BJ (cell line): ENCODE results near the gene UBR3. TPM values are rescaled to one million over a fixed set of nuclear protein-coding genes. Genes with fewer than 3 reads are reported as not detected.
"Not testable (repeated sequence)": the region's sequence is repeated elsewhere in the genome, so short reads cannot be mapped to it uniquely, and the experiment has no call there.

Experiments used
- CTCF ChIA-PET: fragments of 350-600 bp; formaldehyde crosslinking; extraction: SDS; loops from one replicate; lab custom pipeline; 2021; ENCODE audit warnings: antibody characterized with exemption, inconsistent platforms; lab: Yijun Ruan, JAX
- POLR2A ChIA-PET: fragments of 300-600 bp; sonication (Branson Sonifier 250); formaldehyde crosslinking; extraction: SDS; loops from one replicate; lab custom pipeline; 2021; ENCODE audit warnings: antibody characterized with exemption; lab: Charles Lee
- DNase-seq: peaks from one replicate; pipeline ENCODE4 v3.0.0-alpha.2; 2011; ENCODE audit warnings: low read depth
- H3K27me3 ChIP-seq: 2 replicates; pipeline ENCODE4 v1.6.0; 2011; ENCODE audit warnings: low read length; ENCODE audit not compliant: control insufficient read depth, insufficient read depth
- H3K36me3 ChIP-seq: 2 replicates; pipeline ENCODE4 v1.5.1; 2011; ENCODE audit warnings: low read length; ENCODE audit not compliant: control insufficient read depth, insufficient read depth
- H3K4me3 ChIP-seq: 2 replicates; pipeline ENCODE4 v1.5.1; 2011; ENCODE audit warnings: low read depth, mild to moderate bottlenecking, control low read depth, low read length
- polyA plus RNA-seq: library from polyadenylated mRNA; depleted of rRNA; stranded (reverse); fragments of >200 nt; gene quantifications from 2 replicates; pipeline ENCODE4 v1.2.3, GENCODE V29; 2011
- TF ChIP-seq, protein P1 (sequence below): IDR thresholded peaks from 2 replicates; pipeline ENCODE4 v1.5.1; 2011; ENCODE audit warnings: low read depth, mild to moderate bottlenecking, control low read depth, inconsistent platforms, low read length, moderate library complexity; ENCODE audit not compliant: insufficient read depth

UBR3 gene
- polyA plus RNA-seq, 1 experiment = 7.5 TPM

DNA sequence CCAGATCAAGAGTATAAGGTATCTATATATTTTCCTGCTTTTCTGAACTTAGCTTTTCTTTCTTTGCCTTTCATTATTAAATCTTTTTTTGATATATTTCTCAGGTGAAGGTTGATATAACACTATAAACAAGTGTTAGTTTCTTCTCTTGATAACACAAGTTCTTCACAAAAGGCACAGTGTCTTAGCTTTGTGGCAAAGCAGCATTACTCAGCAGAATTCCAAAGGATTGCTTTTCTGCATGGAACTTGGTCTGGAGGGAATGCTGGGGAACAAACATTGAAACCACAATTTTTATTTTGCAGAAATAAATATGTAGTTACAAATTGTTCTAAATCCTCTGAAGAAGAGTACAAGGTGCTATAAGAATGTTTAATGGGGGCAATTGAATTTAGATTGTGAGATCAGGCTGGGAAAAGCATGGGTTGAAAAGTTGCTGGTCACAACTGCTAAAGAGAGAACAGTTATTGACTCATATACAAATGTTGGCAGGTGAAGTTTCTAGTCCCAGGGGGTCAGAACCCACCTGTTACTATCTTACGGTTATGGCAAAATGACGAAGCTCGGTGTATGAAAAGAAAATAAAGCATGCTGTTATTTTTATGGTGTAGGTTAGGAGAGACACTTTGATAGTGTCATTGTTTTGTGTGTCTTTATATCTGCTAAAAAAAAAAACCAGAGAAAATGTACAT is 68.2 kb downstream of the UBR3 start:
- POLR2A ChIA-PET = interaction anchor here (0.6 kb wide), 1 partner anchor 329 kb away, joined by 4 read pairs; no protein-coding TSS in a partner anchor
- no peaks in the 10 kb centered on the region for H3K36me3 ChIP-seq

DNA sequence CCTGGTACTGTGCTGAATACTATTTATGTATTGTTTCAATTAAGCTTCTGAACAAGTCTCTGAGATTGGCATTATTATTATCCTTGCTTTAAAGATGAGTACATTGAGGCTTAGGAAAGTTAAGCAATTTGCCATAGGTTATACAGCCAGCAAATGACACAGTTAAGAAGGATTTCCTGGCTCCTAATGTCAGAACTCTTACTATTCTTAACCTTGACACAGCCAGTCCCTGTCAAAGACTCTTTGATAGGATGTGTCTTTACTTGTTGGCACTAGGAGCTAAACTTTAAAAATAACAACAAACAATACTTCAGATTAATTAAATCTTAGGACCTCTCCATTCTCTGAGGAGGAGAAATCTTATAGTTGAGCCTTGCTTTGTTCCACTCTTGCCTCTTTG is 70.6 kb downstream of the UBR3 start:
- TF ChIP-seq, protein P1, sequence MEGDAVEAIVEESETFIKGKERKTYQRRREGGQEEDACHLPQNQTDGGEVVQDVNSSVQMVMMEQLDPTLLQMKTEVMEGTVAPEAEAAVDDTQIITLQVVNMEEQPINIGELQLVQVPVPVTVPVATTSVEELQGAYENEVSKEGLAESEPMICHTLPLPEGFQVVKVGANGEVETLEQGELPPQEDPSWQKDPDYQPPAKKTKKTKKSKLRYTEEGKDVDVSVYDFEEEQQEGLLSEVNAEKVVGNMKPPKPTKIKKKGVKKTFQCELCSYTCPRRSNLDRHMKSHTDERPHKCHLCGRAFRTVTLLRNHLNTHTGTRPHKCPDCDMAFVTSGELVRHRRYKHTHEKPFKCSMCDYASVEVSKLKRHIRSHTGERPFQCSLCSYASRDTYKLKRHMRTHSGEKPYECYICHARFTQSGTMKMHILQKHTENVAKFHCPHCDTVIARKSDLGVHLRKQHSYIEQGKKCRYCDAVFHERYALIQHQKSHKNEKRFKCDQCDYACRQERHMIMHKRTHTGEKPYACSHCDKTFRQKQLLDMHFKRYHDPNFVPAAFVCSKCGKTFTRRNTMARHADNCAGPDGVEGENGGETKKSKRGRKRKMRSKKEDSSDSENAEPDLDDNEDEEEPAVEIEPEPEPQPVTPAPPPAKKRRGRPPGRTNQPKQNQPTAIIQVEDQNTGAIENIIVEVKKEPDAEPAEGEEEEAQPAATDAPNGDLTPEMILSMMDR = no peak
- CTCF ChIA-PET = interaction anchor here (0.6 to 0.8 kb wide), 3 partner anchors 9 to 1909 kb away, joined by 3 to 5 read pairs (median 4); partner anchors contain the start of gene METTL5
- Histone ChIP-seq H3K27me3 (no peaks in the 10 kb centered on the region), H3K36me3 (no peaks in the 10 kb centered on the region), H3K4me3 (no peak overlapping the region)
- POLR2A ChIA-PET = no interaction called here
- no peak for DNase-seq

More for the DNA sequence above, 68.2 kb downstream of the UBR3 start:
- H3K27me3 ChIP-seq = no peaks in the 10 kb centered on the region
- TF ChIP-seq, protein P1 = no peak
- peak; percentile 4 for DNase-seq
- CTCF ChIA-PET = interaction anchor here (0.6 to 0.9 kb wide), 2 partner anchors 17 to 71 kb away, joined by 3 read pairs; partner anchors contain the start of gene METTL5
- H3K4me3 ChIP-seq = no peak overlapping the region

DNA sequence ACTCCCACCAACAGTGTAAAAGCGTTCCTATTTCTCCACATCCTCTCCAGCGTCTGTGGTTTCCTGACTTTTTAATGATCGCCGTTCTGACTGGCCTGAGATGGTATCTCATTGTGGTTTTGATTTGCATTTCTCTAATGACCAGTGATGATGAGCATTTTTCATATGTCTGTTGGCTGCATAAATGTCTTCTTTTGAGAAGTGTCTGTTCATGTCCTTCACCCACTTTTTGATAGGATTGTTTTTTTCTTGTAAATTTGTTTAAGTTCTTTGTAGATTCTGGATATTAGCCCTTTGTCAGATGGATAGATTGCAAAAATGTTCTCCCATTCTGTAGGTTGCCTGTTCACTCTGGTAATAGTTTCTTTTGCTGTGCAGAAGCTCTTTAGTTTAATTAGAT is 72.8 kb downstream of the UBR3 start:
- H3K27me3 ChIP-seq, H3K4me3 ChIP-seq, DNase-seq, H3K36me3 ChIP-seq, POLR2A ChIA-PET, CTCF ChIA-PET: not testable (repeated sequence)

DNA sequence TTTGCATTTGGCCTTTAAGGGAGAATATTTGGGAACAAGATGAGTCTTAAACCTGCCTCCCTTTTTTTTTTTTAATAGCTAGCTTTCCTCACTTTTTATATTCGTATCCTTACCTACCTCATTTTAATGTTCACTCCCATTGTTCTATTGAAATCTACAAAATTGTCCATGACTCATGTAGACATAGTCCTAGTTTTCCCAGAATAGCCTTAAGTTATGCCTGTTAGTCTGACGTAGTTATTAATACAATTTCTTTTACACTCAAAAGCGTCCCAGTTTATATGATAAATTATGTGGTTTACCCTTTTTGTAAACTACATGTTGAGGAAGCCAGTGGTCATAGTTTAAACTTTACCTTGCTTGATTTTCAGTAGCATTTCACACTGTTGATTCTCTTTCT is 73.4 kb downstream of the UBR3 start:
- POLR2A ChIA-PET = no interaction called here
- TF ChIP-seq, protein P1 = no peak
- CTCF ChIA-PET = no interaction called here
- no peaks in the 10 kb centered on the region for H3K36me3 ChIP-seq
- no peak overlapping the region for H3K4me3 ChIP-seq
- no peak for DNase-seq
- H3K27me3 ChIP-seq = no peaks in the 10 kb centered on the region

DNA sequence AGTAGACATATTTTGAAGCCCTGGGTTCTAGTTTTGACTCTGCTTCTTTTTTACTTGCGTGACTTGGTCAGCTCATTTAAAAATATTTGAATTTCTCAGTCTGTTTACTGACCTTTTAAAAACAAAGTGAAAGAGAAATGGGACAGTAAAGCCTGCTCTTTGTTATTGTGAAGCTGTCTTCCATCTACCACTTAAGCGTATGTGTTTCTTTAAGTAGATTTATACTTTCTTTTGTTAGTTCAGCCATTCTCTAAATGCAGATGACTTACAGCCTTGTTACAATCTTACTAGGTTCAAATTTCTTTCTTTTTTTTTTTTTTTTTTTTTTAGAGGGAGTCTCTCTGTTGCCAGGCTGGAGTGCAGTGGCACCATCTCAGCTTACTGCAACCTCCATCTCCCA is 79.5 kb downstream of the UBR3 start:
- Histone ChIP-seq H3K4me3 (no peak overlapping the region), H3K36me3 (peaks cover 2% of the 10 kb centered on the region; the same call in 1 of the 2 replicates), H3K27me3 (no peaks in the 10 kb centered on the region)
- CTCF ChIA-PET = no interaction called here
- no peak for DNase-seq
- POLR2A ChIA-PET = no interaction called here
- TF ChIP-seq, protein P1 = no peak
